GM23338 (cell line): ENCODE measurements around the gene RALGPS1. TPM values are rescaled to one million over a fixed set of nuclear protein-coding genes. Genes with fewer than 3 reads are reported as not detected.

Source experiments
- ATAC-seq: fragments of 200-7000 bp; cut with Tn5 transposase; 3 replicates; pipeline ENCODE4 v1.9.1; 2020
- DNase-seq: peaks from one replicate; pipeline ENCODE4 v3.0.0-alpha.2; 2015; ENCODE audit warnings: low spot score
- H2AFZ ChIP-seq: fragments of 200-600 bp; sonication (generic); 2 replicates; pipeline ENCODE4 v1.8.0; 2016; ENCODE audit warnings: antibody characterized with exemption, mild to moderate bottlenecking, moderate library complexity
- H3F3A ChIP-seq: fragments of 200-600 bp; sonication (generic); replicated peaks from 2 replicates; pipeline ENCODE4 v1.8.0; 2017; ENCODE audit warnings: antibody characterized with exemption, mixed run types, low read depth
- H3K27ac ChIP-seq: fragments of 200-600 bp; sonication (generic); 2 replicates; pipeline ENCODE4 v1.6.1; 2016; ENCODE audit warnings: low read depth
- H3K27me3 ChIP-seq: fragments of 200-600 bp; sonication (generic); 2 replicates; pipeline ENCODE4 v1.8.0; 2016; ENCODE audit warnings: mild to moderate bottlenecking, mixed run types, moderate library complexity; ENCODE audit not compliant: insufficient read depth
- H3K36me3 ChIP-seq: fragments of 200-600 bp; sonication (generic); 2 replicates; pipeline ENCODE4 v1.8.0; 2016; ENCODE audit warnings: mild to moderate bottlenecking; ENCODE audit not compliant: insufficient read depth
- H3K4me1 ChIP-seq: fragments of 200-600 bp; sonication (generic); 2 replicates; pipeline ENCODE4 v1.8.0; 2016; ENCODE audit warnings: mild to moderate bottlenecking, moderate library complexity; ENCODE audit not compliant: insufficient read depth
- H3K4me2 ChIP-seq: fragments of 200-600 bp; sonication (generic); 2 replicates; pipeline ENCODE4 v1.7.1; 2017; ENCODE audit warnings: mixed run types
- H3K4me3 ChIP-seq: fragments of 200-600 bp; sonication (generic); 2 replicates; pipeline ENCODE4 v1.6.1; 2016; ENCODE audit warnings: mixed run types
- H3K79me2 ChIP-seq: fragments of 200-600 bp; sonication (generic); replicated peaks from 2 replicates; pipeline ENCODE4 v1.8.0; 2017; ENCODE audit warnings: mild to moderate bottlenecking; ENCODE audit not compliant: insufficient read depth
- H3K9me2 ChIP-seq: fragments of 200-600 bp; sonication (generic); 2 replicates; pipeline ENCODE4 v1.8.0; 2017; ENCODE audit not compliant: insufficient read depth
- H4K20me1 ChIP-seq: fragments of 200-600 bp; sonication (generic); replicated peaks from 2 replicates; pipeline ENCODE4 v1.8.0; 2017; ENCODE audit warnings: mild to moderate bottlenecking; ENCODE audit not compliant: insufficient read depth
- H3K27ac Mint-ChIP-seq: 2 replicates; pipeline ENCODE4 v1.8.0; 2020; ENCODE audit warnings: inconsistent platforms, mild to moderate bottlenecking, moderate library complexity, mixed read lengths
- H3K27me3 Mint-ChIP-seq: 3 replicates; pipeline ENCODE4 v1.8.0; 2022; ENCODE audit warnings: low read depth, mild to moderate bottlenecking, moderate library complexity, mixed read lengths, inconsistent platforms; ENCODE audit not compliant: insufficient read depth, poor library complexity
- H3K36me3 Mint-ChIP-seq: 3 replicates; pipeline ENCODE4 v1.8.0; 2021; ENCODE audit warnings: low read depth, mild to moderate bottlenecking, inconsistent platforms, moderate library complexity, mixed read lengths
- H3K4me1 Mint-ChIP-seq: 3 replicates; pipeline ENCODE4 v1.8.0; 2020; ENCODE audit warnings: mild to moderate bottlenecking, inconsistent platforms, mixed read lengths
- H3K4me3 Mint-ChIP-seq: 3 replicates; pipeline ENCODE4 v1.8.0; 2021; ENCODE audit warnings: moderate library complexity, mild to moderate bottlenecking, inconsistent platforms, mixed read lengths
- H3K9me3 Mint-ChIP-seq: 3 replicates; pipeline ENCODE4 v1.8.0; 2020; ENCODE audit warnings: moderate library complexity, mild to moderate bottlenecking, inconsistent platforms, mixed read lengths
- CREB1 ChIP-seq: fragments of 250-450 bp; sonication (Bioruptor Pico); IDR thresholded peaks from 2 replicates; pipeline ENCODE4 v1.5.0; 2020; ENCODE audit warnings: low read depth, mild to moderate bottlenecking, moderate library complexity
- EZH2 ChIP-seq: fragments of 200-600 bp; sonication (generic); IDR thresholded peaks from one replicate; pipeline ENCODE4 v1.8.0; 2017; ENCODE audit warnings: antibody characterized with exemption, mild to moderate bottlenecking, low read depth; ENCODE audit not compliant: unreplicated experiment
- JUNB ChIP-seq: IDR thresholded peaks from one replicate; pipeline ENCODE4 v1.6.1; 2016; ENCODE audit warnings: antibody characterized with exemption; ENCODE audit not compliant: unreplicated experiment
- NANOG ChIP-seq: IDR thresholded peaks from 2 replicates; pipeline ENCODE4 v1.6.1; 2016; ENCODE audit warnings: antibody characterized with exemption, borderline replicate concordance
- POLR2AphosphoS5 ChIP-seq: IDR thresholded peaks from 2 replicates; pipeline ENCODE4 v1.6.1; 2016; ENCODE audit warnings: antibody characterized with exemption, low read depth
- STAT1 ChIP-seq: IDR thresholded peaks from one replicate; pipeline ENCODE4 v1.6.1; 2016; ENCODE audit warnings: antibody characterized with exemption; ENCODE audit not compliant: unreplicated experiment
- ZNF462 ChIP-seq: fragments of 250-450 bp; sonication (Bioruptor Pico); IDR thresholded peaks from 2 replicates; pipeline ENCODE4 v1.5.0; 2020; ENCODE audit warnings: mild to moderate bottlenecking, moderate library complexity
- polyA plus RNA-seq: library from polyadenylated mRNA; unstranded; fragments of >200 nt; fragmentation: Nextera tagmentation; extraction: Ambion mirVana; gene quantifications from 2 replicates; pipeline ENCODE4 v1.2.1, GENCODE V29; 2016
- total RNA-seq: library from RNA; depleted of rRNA; stranded (reverse); fragments of >200 nt; shearing (Covaris generic); gene quantifications from 2 replicates; pipeline ENCODE4 v1.2.3, GENCODE V29; 2014
- TF ChIP-seq, protein P1 (sequence below), 2 experiments: fragments of 200-600 bp in 1 of 2; sonication (generic) in 1 of 2; conservative IDR thresholded peaks; 2 replicates each; pipeline versions ENCODE4 v1.5.1 to v1.6.1; 2016 to 2017; ENCODE audit warnings: antibody characterized with exemption in 2 of 2, low read depth in 2 of 2, mild to moderate bottlenecking in 2 of 2, moderate library complexity in 1 of 2
- TF ChIP-seq, protein P2 (sequence below): IDR thresholded peaks from 2 replicates; pipeline ENCODE4 v1.6.1; 2016; ENCODE audit warnings: antibody characterized with exemption
- TF ChIP-seq, protein P3 (sequence below): IDR thresholded peaks from one replicate; pipeline ENCODE4 v1.6.1; 2018; ENCODE audit warnings: antibody characterized with exemption; ENCODE audit not compliant: unreplicated experiment

Gene RALGPS1
- total and polyA plus RNA-seq, 2 experiments from 2014 or later, result 18.2 to 57.1 TPM

DNA sequence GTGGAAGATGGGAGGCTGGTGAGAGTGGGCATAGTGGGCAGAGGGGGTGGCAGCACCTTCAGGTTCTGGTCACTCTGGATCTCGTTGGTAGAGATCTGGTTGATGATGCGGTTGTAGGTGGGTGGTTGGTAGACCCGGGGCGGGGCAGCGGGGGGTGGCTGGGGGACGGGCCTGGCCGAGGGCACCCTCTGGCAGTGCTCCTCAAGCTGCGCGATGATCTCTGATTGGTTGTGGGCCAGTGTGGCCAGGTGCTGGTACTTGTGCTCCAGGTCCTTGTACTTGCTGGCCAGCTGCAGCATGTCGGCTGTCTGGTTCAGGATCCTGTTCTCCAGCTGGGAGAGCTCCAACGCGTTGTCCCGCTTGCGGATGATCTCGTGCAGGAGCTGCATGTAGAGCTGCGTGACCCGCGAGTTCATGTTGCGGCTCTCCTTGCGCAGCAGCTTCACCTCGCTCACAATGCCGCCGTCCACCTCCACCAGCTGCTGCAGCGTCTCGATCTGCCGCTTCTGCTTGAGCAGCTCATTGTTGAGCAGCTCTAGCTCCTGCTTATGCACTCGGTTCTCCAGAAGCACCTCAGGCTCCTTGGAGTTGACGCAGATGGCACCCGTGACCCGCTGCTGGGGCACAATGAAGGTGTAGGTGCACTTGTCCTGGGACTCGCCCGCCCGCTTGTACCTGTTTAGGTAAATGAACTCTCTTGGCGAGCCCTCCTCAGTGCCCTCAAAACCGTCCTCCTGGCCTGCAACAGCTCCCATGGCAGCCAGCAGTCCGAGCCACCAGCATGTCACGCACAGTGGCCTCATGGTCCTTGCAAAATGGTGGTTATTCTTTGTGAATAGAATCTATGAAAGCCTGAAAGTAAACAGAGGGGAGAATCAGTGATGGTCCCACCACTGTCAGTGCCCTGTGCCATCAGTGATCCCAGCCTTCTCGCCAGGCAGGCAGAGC, 193.6 kb downstream of the RALGPS1 start:
- H3K27me3 Mint-ChIP-seq, result peaks cover 4% of the 10 kb centered on the region
- Histone ChIP-seq H3K4me2 (no peak overlapping the region), H3K4me3 (no peak overlapping the region), H3F3A (no peaks in the 10 kb centered on the region), H3K27ac (no peak overlapping the region), H2AFZ (no peak overlapping the region), H3K79me2 (no peaks in the 10 kb centered on the region), H3K27me3 (no peaks in the 10 kb centered on the region), H3K4me1 (peaks cover 11% of the 10 kb centered on the region; the same call in 1 of the 2 replicates), H3K36me3 (no peaks in the 10 kb centered on the region), H3K9me2 (no peaks in the 10 kb centered on the region), H4K20me1 (no peaks in the 10 kb centered on the region)
- no peak for TF ChIP-seq CREB1 (CRISPR knock-in tag)
- TF ChIP-seq EZH2, result no peak
- TF ChIP-seq, protein P1, sequence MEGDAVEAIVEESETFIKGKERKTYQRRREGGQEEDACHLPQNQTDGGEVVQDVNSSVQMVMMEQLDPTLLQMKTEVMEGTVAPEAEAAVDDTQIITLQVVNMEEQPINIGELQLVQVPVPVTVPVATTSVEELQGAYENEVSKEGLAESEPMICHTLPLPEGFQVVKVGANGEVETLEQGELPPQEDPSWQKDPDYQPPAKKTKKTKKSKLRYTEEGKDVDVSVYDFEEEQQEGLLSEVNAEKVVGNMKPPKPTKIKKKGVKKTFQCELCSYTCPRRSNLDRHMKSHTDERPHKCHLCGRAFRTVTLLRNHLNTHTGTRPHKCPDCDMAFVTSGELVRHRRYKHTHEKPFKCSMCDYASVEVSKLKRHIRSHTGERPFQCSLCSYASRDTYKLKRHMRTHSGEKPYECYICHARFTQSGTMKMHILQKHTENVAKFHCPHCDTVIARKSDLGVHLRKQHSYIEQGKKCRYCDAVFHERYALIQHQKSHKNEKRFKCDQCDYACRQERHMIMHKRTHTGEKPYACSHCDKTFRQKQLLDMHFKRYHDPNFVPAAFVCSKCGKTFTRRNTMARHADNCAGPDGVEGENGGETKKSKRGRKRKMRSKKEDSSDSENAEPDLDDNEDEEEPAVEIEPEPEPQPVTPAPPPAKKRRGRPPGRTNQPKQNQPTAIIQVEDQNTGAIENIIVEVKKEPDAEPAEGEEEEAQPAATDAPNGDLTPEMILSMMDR (conservative IDR thresholded peaks at IDR 0.05; ENCODE audit: low read depth in 2 of 2), result no peak
- TF ChIP-seq NANOG, result no peak
- TF ChIP-seq POLR2AphosphoS5, result no peak
- TF ChIP-seq ZNF462 (CRISPR knock-in tag), result no peak
- TF ChIP-seq JUNB, result no peak
- TF ChIP-seq, protein P2, sequence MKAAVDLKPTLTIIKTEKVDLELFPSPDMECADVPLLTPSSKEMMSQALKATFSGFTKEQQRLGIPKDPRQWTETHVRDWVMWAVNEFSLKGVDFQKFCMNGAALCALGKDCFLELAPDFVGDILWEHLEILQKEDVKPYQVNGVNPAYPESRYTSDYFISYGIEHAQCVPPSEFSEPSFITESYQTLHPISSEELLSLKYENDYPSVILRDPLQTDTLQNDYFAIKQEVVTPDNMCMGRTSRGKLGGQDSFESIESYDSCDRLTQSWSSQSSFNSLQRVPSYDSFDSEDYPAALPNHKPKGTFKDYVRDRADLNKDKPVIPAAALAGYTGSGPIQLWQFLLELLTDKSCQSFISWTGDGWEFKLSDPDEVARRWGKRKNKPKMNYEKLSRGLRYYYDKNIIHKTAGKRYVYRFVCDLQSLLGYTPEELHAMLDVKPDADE, result no peak
- TF ChIP-seq, protein P3, sequence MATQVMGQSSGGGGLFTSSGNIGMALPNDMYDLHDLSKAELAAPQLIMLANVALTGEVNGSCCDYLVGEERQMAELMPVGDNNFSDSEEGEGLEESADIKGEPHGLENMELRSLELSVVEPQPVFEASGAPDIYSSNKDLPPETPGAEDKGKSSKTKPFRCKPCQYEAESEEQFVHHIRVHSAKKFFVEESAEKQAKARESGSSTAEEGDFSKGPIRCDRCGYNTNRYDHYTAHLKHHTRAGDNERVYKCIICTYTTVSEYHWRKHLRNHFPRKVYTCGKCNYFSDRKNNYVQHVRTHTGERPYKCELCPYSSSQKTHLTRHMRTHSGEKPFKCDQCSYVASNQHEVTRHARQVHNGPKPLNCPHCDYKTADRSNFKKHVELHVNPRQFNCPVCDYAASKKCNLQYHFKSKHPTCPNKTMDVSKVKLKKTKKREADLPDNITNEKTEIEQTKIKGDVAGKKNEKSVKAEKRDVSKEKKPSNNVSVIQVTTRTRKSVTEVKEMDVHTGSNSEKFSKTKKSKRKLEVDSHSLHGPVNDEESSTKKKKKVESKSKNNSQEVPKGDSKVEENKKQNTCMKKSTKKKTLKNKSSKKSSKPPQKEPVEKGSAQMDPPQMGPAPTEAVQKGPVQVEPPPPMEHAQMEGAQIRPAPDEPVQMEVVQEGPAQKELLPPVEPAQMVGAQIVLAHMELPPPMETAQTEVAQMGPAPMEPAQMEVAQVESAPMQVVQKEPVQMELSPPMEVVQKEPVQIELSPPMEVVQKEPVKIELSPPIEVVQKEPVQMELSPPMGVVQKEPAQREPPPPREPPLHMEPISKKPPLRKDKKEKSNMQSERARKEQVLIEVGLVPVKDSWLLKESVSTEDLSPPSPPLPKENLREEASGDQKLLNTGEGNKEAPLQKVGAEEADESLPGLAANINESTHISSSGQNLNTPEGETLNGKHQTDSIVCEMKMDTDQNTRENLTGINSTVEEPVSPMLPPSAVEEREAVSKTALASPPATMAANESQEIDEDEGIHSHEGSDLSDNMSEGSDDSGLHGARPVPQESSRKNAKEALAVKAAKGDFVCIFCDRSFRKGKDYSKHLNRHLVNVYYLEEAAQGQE, result no peak
- no peak for TF ChIP-seq STAT1
- DNase-seq (no peak), ATAC-seq (no peak)
- peaks cover 10% of the 10 kb centered on the region for H3K36me3 Mint-ChIP-seq
- no peak overlapping the region for H3K4me3 Mint-ChIP-seq
- H3K4me1 Mint-ChIP-seq, result peaks cover 25% of the 10 kb centered on the region
- no peak overlapping the region; the same call in 1 of the 2 replicates for H3K27ac Mint-ChIP-seq
- H3K9me3 Mint-ChIP-seq, result no peaks in the 10 kb centered on the region
